HepG2 (cell line): ENCODE measurements around the gene HECTD4. TPM values are rescaled to one million over a fixed set of nuclear protein-coding genes. Genes with fewer than 3 reads are reported as not detected.

Experiments
- ATAC-seq: fragments of 200-7000 bp; cut with Tn5 transposase; 3 replicates; pipeline ENCODE4 v1.9.1; 2020; ENCODE audit warnings: mild to moderate bottlenecking, moderate library complexity
- BruUV-seq: library from RNA; stranded (reverse); fragments of 400-500 nt; replicated peaks from 2 replicates; lab custom pipeline; 2021; lab: Mats Ljungman, UMichigan
- CTCF ChIA-PET: fragments of 300-600 bp; formaldehyde crosslinking; extraction: SDS; loops from one replicate; lab custom pipeline; 2021; ENCODE audit warnings: low total read pairs, inconsistent platforms, low intra/inter-chr PET ratio; lab: Yijun Ruan, JAX
- POLR2A ChIA-PET: fragments of 350-600 bp; sonication (Branson Sonifier 250); formaldehyde crosslinking; loops from one replicate; lab custom pipeline; 2020; ENCODE audit warnings: antibody characterized with exemption, inconsistent platforms; lab: Yijun Ruan, JAX
- DNase-seq: peaks from one replicate; pipeline ENCODE4 v3.0.0-alpha.2; 2015; ENCODE audit warnings: low spot score
- FAIRE-seq: peaks from 3 replicates; lab custom pipeline; 2011; peaks lifted over from hg19 to GRCh38; lab: Jason Lieb, UNC
- H2AFZ ChIP-seq: one replicate; pipeline ENCODE4 v1.6.1; 2011; ENCODE audit warnings: low read length, inconsistent platforms
- H3K27ac ChIP-seq: fragments of 300-600 bp; 3 replicates; pipeline ENCODE4 v1.8.0; 2011; ENCODE audit warnings: mixed run types, mild to moderate bottlenecking, mixed read lengths, low read length, inconsistent platforms; ENCODE audit not compliant: insufficient read depth; ENCODE audit errors: extremely low read length
- H3K27me3 ChIP-seq, 2 experiments: fragments of 200-600 bp in 1 of 2; 2 replicates in 1 of 2; 3 replicates in 1 of 2; pipeline versions ENCODE4 v1.6.0 to v1.8.0; 2011; ENCODE audit warnings: low read length in 2 of 2, mild to moderate bottlenecking in 2 of 2, moderate library complexity in 2 of 2, inconsistent platforms in 1 of 2; ENCODE audit not compliant: insufficient read depth in 2 of 2, control insufficient read depth in 1 of 2
- H3K36me3 ChIP-seq, 2 experiments: fragments of 200-600 bp in 1 of 2; replicated peaks in 1 of 2; 2 replicates in 1 of 2; 3 replicates in 1 of 2; pipeline versions ENCODE4 v1.5.1 to v1.8.0; 2011; ENCODE audit warnings: low read length in 2 of 2, inconsistent platforms in 1 of 2; ENCODE audit not compliant: insufficient read depth in 2 of 2, control insufficient read depth in 1 of 2
- H3K4me1 ChIP-seq: 2 replicates; pipeline ENCODE4 v1.5.1; 2012; ENCODE audit warnings: low read length, inconsistent platforms; ENCODE audit not compliant: insufficient read depth
- H3K4me2 ChIP-seq: 2 replicates; pipeline ENCODE4 v1.6.0; 2011; ENCODE audit warnings: low read depth, low read length, inconsistent platforms
- H3K4me3 ChIP-seq, 3 experiments: fragments of 200-600 bp in 1 of 3; sonication (generic), shearing (Covaris generic) in 1 of 3; replicated peaks in 1 of 3; 2 replicates each; pipeline ENCODE4 v1.5.1; 2011 to 2016; ENCODE audit warnings: low read length in 3 of 3, inconsistent platforms in 2 of 3, low read depth in 2 of 3, mild to moderate bottlenecking in 2 of 3, control low read depth in 1 of 3, mixed read lengths in 1 of 3; ENCODE audit not compliant: insufficient read depth in 1 of 3
- H3K79me2 ChIP-seq: one replicate; pipeline ENCODE4 v1.6.1; 2011; ENCODE audit warnings: low read length, inconsistent platforms; ENCODE audit not compliant: insufficient read depth
- H3K9ac ChIP-seq: 2 replicates; pipeline ENCODE4 v1.6.0; 2011; ENCODE audit warnings: mild to moderate bottlenecking, low read depth, low read length, inconsistent platforms; ENCODE audit not compliant: insufficient read depth
- H3K9me3 ChIP-seq: 2 replicates; pipeline ENCODE4 v1.5.1; 2012; ENCODE audit warnings: mild to moderate bottlenecking, low read length
- H4K20me1 ChIP-seq: 2 replicates; pipeline ENCODE4 v1.6.0; 2011; ENCODE audit warnings: inconsistent platforms, mild to moderate bottlenecking, low read length, moderate library complexity; ENCODE audit not compliant: insufficient read depth
- ARID4A ChIP-seq: sonication (generic); formaldehyde crosslinking; IDR thresholded peaks from 2 replicates; pipeline ENCODE4 v1.5.0; 2020; ENCODE audit warnings: mild to moderate bottlenecking, missing genetic modification reagents, borderline replicate concordance
- BCLAF1 ChIP-seq: fragments of 450-650 bp; IDR thresholded peaks from 2 replicates; pipeline ENCODE4 v1.6.1; 2017; ENCODE audit warnings: mild to moderate bottlenecking
- CBX5 ChIP-seq: sonication (generic); formaldehyde crosslinking; IDR thresholded peaks from 2 replicates; pipeline ENCODE4 v1.4.0; 2020; ENCODE audit warnings: missing genetic modification reagents, borderline replicate concordance
- MLLT10 ChIP-seq: sonication (generic); formaldehyde crosslinking; IDR thresholded peaks from 2 replicates; pipeline ENCODE4 v1.4.0; 2020; ENCODE audit warnings: missing genetic modification reagents
- NCOA5 ChIP-seq: sonication (generic); formaldehyde crosslinking; IDR thresholded peaks from 2 replicates; pipeline ENCODE4 v1.4.0; 2020; ENCODE audit warnings: missing genetic modification reagents
- PATZ1 ChIP-seq: sonication (generic); formaldehyde crosslinking; IDR thresholded peaks from 2 replicates; pipeline ENCODE4 v1.4.0; 2020; ENCODE audit warnings: missing genetic modification reagents
- RARA ChIP-seq: IDR thresholded peaks from 2 replicates; pipeline ENCODE4 v1.6.1; 2016; ENCODE audit warnings: missing genetic modification reagents, missing compliant biosample characterization
- RFX3 ChIP-seq: IDR thresholded peaks from 2 replicates; pipeline ENCODE4 v1.6.1; 2016; ENCODE audit warnings: missing biosample characterization, missing genetic modification reagents
- RFX5 ChIP-seq: IDR thresholded peaks from 2 replicates; pipeline ENCODE4 v1.6.1; 2011; ENCODE audit warnings: low read depth, low read length, improper control_type of control experiment
- RXRB ChIP-seq: IDR thresholded peaks from 2 replicates; pipeline ENCODE4 v1.6.1; 2016; ENCODE audit warnings: borderline replicate concordance, missing genetic modification reagents, missing compliant biosample characterization
- ZNF614 ChIP-seq: IDR thresholded peaks from 2 replicates; pipeline ENCODE4 v1.6.1; 2018; ENCODE audit warnings: missing biosample characterization, missing genetic modification reagents, inconsistent platforms, borderline replicate concordance
- ZNF674 ChIP-seq: sonication (generic); formaldehyde crosslinking; IDR thresholded peaks from 2 replicates; pipeline ENCODE4 v1.5.0; 2020; ENCODE audit warnings: low read depth, mild to moderate bottlenecking, missing genetic modification reagents
- WGBS: methylation state at CpG from one replicate; pipeline ENCODE4 v1.1.6; 2017; ENCODE audit warnings: low lambda C conversion rate; 5-methylcytosine and 5-hydroxymethylcytosine counted together
- in situ Hi-C: cut with HindIII; loops from 2 replicates; pipeline ENCODE4 v1.10.0; 2017; ENCODE audit warnings: low pct_unique_long_range_greater_than_20kb; ENCODE audit not compliant: extremely low pct_ligation_motif_present
- intact Hi-C: fragments of 100-400 bp; cut with micrococcal nuclease; formaldehyde crosslinking; loops from one replicate; pipeline ENCODE4 v1.10.0; 2022; ENCODE audit not compliant: unreplicated experiment
- polyA plus RNA-seq, 8 experiments: library from polyadenylated mRNA; depleted of rRNA in 3 of 8; stranded (reverse) in 7 of 8; unstranded in 1 of 8; fragments of >200 nt; fragmentation: Illumina TruSeq in 4 of 8; extraction: Trizol in 4 of 8; gene quantifications; 2 replicates each; pipeline versions ENCODE4 v1.2.1 to v1.2.3, GENCODE V29; 2011 to 2016; ENCODE audit warnings: low read depth in 4 of 8, missing spikeins in 1 of 8, mixed read lengths in 1 of 8; ENCODE audit not compliant: insufficient read depth in 1 of 8
- total RNA-seq, 5 experiments: library from RNA; depleted of rRNA; stranded (reverse); fragments of >200 nt; fragmentation: Illumina TruSeq; extraction: Trizol; gene quantifications; 2 replicates each; pipeline ENCODE4 v1.2.3, GENCODE V29; 2016; ENCODE audit warnings: low read depth in 1 of 5
- TF ChIP-seq, protein P1 (sequence below): sonication (generic); formaldehyde crosslinking; IDR thresholded peaks from 2 replicates; pipeline ENCODE4 v1.9.0; 2021; ENCODE audit warnings: missing genetic modification reagents, borderline replicate concordance

Gene HECTD4
- total and polyA plus RNA-seq, 2 of the 13 experiments (the other 11 are each of a cell fraction or from before 2014, with no cell fraction given) = 9.0 to 11.4 TPM

- H3K27me3 ChIP-seq = no peaks in the 10 kb centered on the region; a peak in 1 of 5 replicates
- intact Hi-C loops = no loop called here
- FAIRE-seq (no peak), DNase-seq (no peak), ATAC-seq (peak; percentile 77)
- no peaks in the 10 kb centered on the region for H3K79me2 ChIP-seq
- H4K20me1 ChIP-seq = no peaks in the 10 kb centered on the region
- ChIA-PET POLR2A (no interaction called here), CTCF (no interaction called here)
- no peak overlapping the region for H3K27ac ChIP-seq
- H3K4me3 ChIP-seq = no peak overlapping the region
- BruUV-seq = no TSS peak
- no peak overlapping the region for H3K4me2 ChIP-seq
- no peaks in the 10 kb centered on the region for H3K9me3 ChIP-seq
- in situ Hi-C loops = no loop called here
- TF ChIP-seq RARA (CRISPR knock-in tag) (no peak), RFX3 (CRISPR knock-in tag) (no peak), BCLAF1 (no peak), ZNF674 (no peak), RXRB (CRISPR knock-in tag) (no peak), ARID4A (CRISPR knock-in tag) (no peak), PATZ1 (CRISPR knock-in tag) (no peak), ZNF614 (CRISPR knock-in tag) (no peak), RFX5 (no peak), NCOA5 (CRISPR knock-in tag) (no peak), CBX5 (no peak), MLLT10 (no peak)
- TF ChIP-seq, protein P1, sequence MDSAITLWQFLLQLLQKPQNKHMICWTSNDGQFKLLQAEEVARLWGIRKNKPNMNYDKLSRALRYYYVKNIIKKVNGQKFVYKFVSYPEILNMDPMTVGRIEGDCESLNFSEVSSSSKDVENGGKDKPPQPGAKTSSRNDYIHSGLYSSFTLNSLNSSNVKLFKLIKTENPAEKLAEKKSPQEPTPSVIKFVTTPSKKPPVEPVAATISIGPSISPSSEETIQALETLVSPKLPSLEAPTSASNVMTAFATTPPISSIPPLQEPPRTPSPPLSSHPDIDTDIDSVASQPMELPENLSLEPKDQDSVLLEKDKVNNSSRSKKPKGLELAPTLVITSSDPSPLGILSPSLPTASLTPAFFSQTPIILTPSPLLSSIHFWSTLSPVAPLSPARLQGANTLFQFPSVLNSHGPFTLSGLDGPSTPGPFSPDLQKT (CRISPR knock-in tag) = no peak
- WGBS = 83% methylated on average over 5 of the region's 5 CpGs
- H3K36me3 ChIP-seq = peaks cover 11 to 48% of the 10 kb centered on the region in 2 experiments; a peak in 4 of 5 replicates
- peaks cover 16% of the 10 kb centered on the region for H3K4me1 ChIP-seq
- no peak overlapping the region for H3K9ac ChIP-seq
- no peak overlapping the region for H2AFZ ChIP-seq
Observed at GRCh38 chr12:112149596-112149995, 232.6 kb downstream of the HECTD4 start.
